HUES48 (cell line): Measurements from ENCODE around the gene FLT3.
A peak's percentile ranks its signal among the peaks of the same experiment; 100 is the strongest.
"Not testable (repeated sequence)": the region's sequence is repeated elsewhere in the genome, so short reads cannot be mapped to it uniquely, and the experiment has no call there.

Source experiments
- H3K27ac ChIP-seq: one replicate; pipeline ENCODE4 v1.7.0; 2013; ENCODE audit warnings: low read depth, low read length, inconsistent platforms
- H3K27me3 ChIP-seq: 2 replicates; pipeline ENCODE4 v1.6.1; 2013; ENCODE audit warnings: mild to moderate bottlenecking, low read length; ENCODE audit not compliant: control insufficient read depth, insufficient read depth
- H3K36me3 ChIP-seq: 2 replicates; pipeline ENCODE4 v1.6.1; 2013; ENCODE audit warnings: low read length; ENCODE audit not compliant: control insufficient read depth, insufficient read depth
- H3K4me1 ChIP-seq: 2 replicates; pipeline ENCODE4 v1.6.1; 2013; ENCODE audit warnings: mild to moderate bottlenecking, low read length; ENCODE audit not compliant: control insufficient read depth, insufficient read depth
- H3K4me3 ChIP-seq: 2 replicates; pipeline ENCODE4 v1.5.1; 2013; ENCODE audit warnings: mild to moderate bottlenecking, low read depth, low read length
- H3K9ac ChIP-seq: 2 replicates; pipeline ENCODE4 v1.6.1; 2013; ENCODE audit warnings: mild to moderate bottlenecking, low read depth, low read length, moderate library complexity
- H3K9me3 ChIP-seq: 2 replicates; pipeline ENCODE4 v1.6.1; 2013; ENCODE audit warnings: low read length; ENCODE audit not compliant: control insufficient read depth, insufficient read depth

FLT3 gene

GRCh38 chr13:28129911-28130693 is 29.7 kb upstream of the FLT3 start:
- Histone ChIP-seq H3K9me3 (no peaks in the 10 kb centered on the region), H3K4me1 (no peaks in the 10 kb centered on the region), H3K4me3 (no peak overlapping the region), H3K27ac (no peak overlapping the region), H3K27me3 (no peaks in the 10 kb centered on the region), H3K9ac (no peak overlapping the region), H3K36me3 (no peaks in the 10 kb centered on the region)

GRCh38 chr13:28128926-28129325 is 28.6 kb upstream of the FLT3 start:
- H3K27ac ChIP-seq, result no peak overlapping the region
- H3K27me3 ChIP-seq, result no peaks in the 10 kb centered on the region
- no peaks in the 10 kb centered on the region for H3K9me3 ChIP-seq
- no peaks in the 10 kb centered on the region for H3K4me1 ChIP-seq
- no peak overlapping the region for H3K9ac ChIP-seq
- H3K36me3 ChIP-seq, result no peaks in the 10 kb centered on the region
- no peak overlapping the region for H3K4me3 ChIP-seq

GRCh38 chr13:28128030-28128429 is 27.7 kb upstream of the FLT3 start:
- no peaks in the 10 kb centered on the region for H3K9me3 ChIP-seq
- no peaks in the 10 kb centered on the region for H3K36me3 ChIP-seq
- H3K27me3 ChIP-seq, result no peaks in the 10 kb centered on the region
- no peaks in the 10 kb centered on the region for H3K4me1 ChIP-seq
- no peak overlapping the region for H3K4me3 ChIP-seq
- H3K9ac ChIP-seq, result no peak overlapping the region
- no peak overlapping the region for H3K27ac ChIP-seq

GRCh38 chr13:28121224-28121623 is 20.8 kb upstream of the FLT3 start:
- H3K4me1 ChIP-seq, result no peaks in the 10 kb centered on the region
- H3K36me3 ChIP-seq, result no peaks in the 10 kb centered on the region
- no peak overlapping the region for H3K27ac ChIP-seq
- no peak overlapping the region for H3K4me3 ChIP-seq
- no peak overlapping the region for H3K9ac ChIP-seq
- H3K27me3 ChIP-seq, result no peaks in the 10 kb centered on the region
- H3K9me3 ChIP-seq, result no peaks in the 10 kb centered on the region

GRCh38 chr13:28120317-28120716 is 19.9 kb upstream of the FLT3 start:
- no peak overlapping the region for H3K27ac ChIP-seq
- no peak overlapping the region for H3K4me3 ChIP-seq
- H3K9me3 ChIP-seq, result no peaks in the 10 kb centered on the region
- H3K4me1 ChIP-seq, result no peaks in the 10 kb centered on the region
- no peaks in the 10 kb centered on the region for H3K36me3 ChIP-seq
- H3K9ac ChIP-seq, result no peak overlapping the region
- no peaks in the 10 kb centered on the region for H3K27me3 ChIP-seq

GRCh38 chr13:28117689-28118377 is 17.5 kb upstream of the FLT3 start:
- no peaks in the 10 kb centered on the region for H3K4me1 ChIP-seq
- no peak overlapping the region for H3K27ac ChIP-seq
- H3K9ac ChIP-seq, result no peak overlapping the region
- H3K9me3 ChIP-seq, result no peaks in the 10 kb centered on the region
- no peaks in the 10 kb centered on the region for H3K27me3 ChIP-seq
- no peak overlapping the region for H3K4me3 ChIP-seq
- H3K36me3 ChIP-seq, result no peaks in the 10 kb centered on the region

- no peak overlapping the region for H3K9ac ChIP-seq
- no peak overlapping the region for H3K4me3 ChIP-seq
- no peaks in the 10 kb centered on the region for H3K9me3 ChIP-seq
- H3K27me3 ChIP-seq, result no peaks in the 10 kb centered on the region
- H3K4me1 ChIP-seq, result no peaks in the 10 kb centered on the region
- no peaks in the 10 kb centered on the region for H3K36me3 ChIP-seq
- no peak overlapping the region for H3K27ac ChIP-seq
Measured at GRCh38 chr13:28116736-28117135, 16.4 kb upstream of the FLT3 start.

GRCh38 chr13:28110414-28110813 is 10.0 kb upstream of the FLT3 start:
- Histone ChIP-seq H3K4me3 (no peak overlapping the region), H3K27ac (no peak overlapping the region), H3K36me3 (no peaks in the 10 kb centered on the region), H3K4me1 (no peaks in the 10 kb centered on the region), H3K9ac (no peak overlapping the region), H3K27me3 (no peaks in the 10 kb centered on the region), H3K9me3 (no peaks in the 10 kb centered on the region)

- Histone ChIP-seq H3K27ac (no peak overlapping the region), H3K9ac (no peak overlapping the region), H3K4me1 (no peaks in the 10 kb centered on the region)
Measured at GRCh38 chr13:28106976-28107375, 6.6 kb upstream of the FLT3 start.

GRCh38 chr13:28101886-28102285 is 1.5 kb upstream of the FLT3 start:
- H3K4me1 ChIP-seq, H3K36me3 ChIP-seq, H3K27ac ChIP-seq, H3K9me3 ChIP-seq, H3K4me3 ChIP-seq, H3K9ac ChIP-seq: not testable (repeated sequence)
- peaks cover 50% of the 10 kb centered on the region for H3K27me3 ChIP-seq

More at GRCh38 chr13:28106976-28107375, 6.6 kb upstream of the FLT3 start:
- Histone ChIP-seq H3K36me3 (no peaks in the 10 kb centered on the region), H3K4me3 (no peak overlapping the region), H3K9me3 (no peaks in the 10 kb centered on the region), H3K27me3 (peaks cover 6% of the 10 kb centered on the region)

- Histone ChIP-seq H3K4me3 (peak overlapping the region; percentile 63), H3K27me3 (peaks cover 50% of the 10 kb centered on the region), H3K4me1 (peaks cover 3% of the 10 kb centered on the region; the same call in 1 of the 2 replicates), H3K27ac (no peak overlapping the region), H3K9ac (no peak overlapping the region), H3K36me3 (no peaks in the 10 kb centered on the region), H3K9me3 (no peaks in the 10 kb centered on the region; the same call in 1 of the 2 replicates)
Measured at GRCh38 chr13:28099396-28100149, 803 bp downstream of the FLT3 start.
